WERI-Rb-1 (cell line): Measurements from ENCODE around the gene MEIKIN.

Experiments used
- DNase-seq: peaks from one replicate; pipeline ENCODE4 v3.0.0-alpha.2; 2020
- H3K27ac ChIP-seq: fragments of 250-450 bp; sonication (Bioruptor Pico); 2 replicates; pipeline ENCODE4 v1.5.1; 2020; ENCODE audit warnings: mild to moderate bottlenecking, moderate library complexity
- H3K27me3 ChIP-seq: fragments of 250-450 bp; sonication (Bioruptor Pico); 2 replicates; pipeline ENCODE4 v1.5.1; 2021; ENCODE audit warnings: mild to moderate bottlenecking, low read depth, moderate library complexity; ENCODE audit not compliant: insufficient read depth, severe bottlenecking
- H3K36me3 ChIP-seq: fragments of 250-450 bp; sonication (Bioruptor Pico); 2 replicates; pipeline ENCODE4 v1.5.1; 2020; ENCODE audit warnings: mild to moderate bottlenecking, moderate library complexity
- H3K4me3 ChIP-seq: 2 replicates; pipeline ENCODE4 v1.5.1; 2011; ENCODE audit warnings: low read depth, mild to moderate bottlenecking, control low read depth, low read length
- H3K9me3 ChIP-seq: fragments of 250-450 bp; sonication (Bioruptor Pico); 2 replicates; pipeline ENCODE4 v1.5.1; 2021; ENCODE audit warnings: mild to moderate bottlenecking, moderate library complexity; ENCODE audit not compliant: severe bottlenecking
- TF ChIP-seq, protein P1 (sequence below): IDR thresholded peaks from 2 replicates; pipeline ENCODE4 v1.5.1; 2011; ENCODE audit warnings: low read depth, mild to moderate bottlenecking, control low read depth, inconsistent platforms, low read length

Gene MEIKIN

DNA sequence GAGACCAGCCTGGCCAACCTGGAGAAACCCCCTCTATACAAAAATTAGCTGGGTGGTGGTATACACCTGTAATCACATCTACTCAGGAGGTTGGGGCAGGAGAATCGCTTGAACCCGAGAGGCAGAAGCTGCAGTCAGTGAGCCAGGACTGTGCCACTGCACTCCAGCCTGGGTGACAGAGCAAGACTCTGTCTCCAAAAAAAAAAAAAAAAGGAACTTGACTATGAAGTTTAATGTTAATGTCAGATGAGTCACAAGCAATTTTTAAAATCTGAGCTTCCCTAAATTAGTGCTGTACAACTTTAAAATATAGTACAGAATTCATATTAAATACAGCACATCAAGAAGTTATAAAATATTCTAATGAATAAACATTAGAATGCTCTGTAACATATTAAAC is 1.5 kb downstream of the MEIKIN start:
- Histone ChIP-seq H3K36me3 (no peaks in the 10 kb centered on the region), H3K27me3 (no peaks in the 10 kb centered on the region), H3K27ac (no peak overlapping the region), H3K4me3 (no peak overlapping the region), H3K9me3 (no peaks in the 10 kb centered on the region)
- TF ChIP-seq, protein P1, sequence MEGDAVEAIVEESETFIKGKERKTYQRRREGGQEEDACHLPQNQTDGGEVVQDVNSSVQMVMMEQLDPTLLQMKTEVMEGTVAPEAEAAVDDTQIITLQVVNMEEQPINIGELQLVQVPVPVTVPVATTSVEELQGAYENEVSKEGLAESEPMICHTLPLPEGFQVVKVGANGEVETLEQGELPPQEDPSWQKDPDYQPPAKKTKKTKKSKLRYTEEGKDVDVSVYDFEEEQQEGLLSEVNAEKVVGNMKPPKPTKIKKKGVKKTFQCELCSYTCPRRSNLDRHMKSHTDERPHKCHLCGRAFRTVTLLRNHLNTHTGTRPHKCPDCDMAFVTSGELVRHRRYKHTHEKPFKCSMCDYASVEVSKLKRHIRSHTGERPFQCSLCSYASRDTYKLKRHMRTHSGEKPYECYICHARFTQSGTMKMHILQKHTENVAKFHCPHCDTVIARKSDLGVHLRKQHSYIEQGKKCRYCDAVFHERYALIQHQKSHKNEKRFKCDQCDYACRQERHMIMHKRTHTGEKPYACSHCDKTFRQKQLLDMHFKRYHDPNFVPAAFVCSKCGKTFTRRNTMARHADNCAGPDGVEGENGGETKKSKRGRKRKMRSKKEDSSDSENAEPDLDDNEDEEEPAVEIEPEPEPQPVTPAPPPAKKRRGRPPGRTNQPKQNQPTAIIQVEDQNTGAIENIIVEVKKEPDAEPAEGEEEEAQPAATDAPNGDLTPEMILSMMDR, result no peak
- DNase-seq, result no peak

DNA sequence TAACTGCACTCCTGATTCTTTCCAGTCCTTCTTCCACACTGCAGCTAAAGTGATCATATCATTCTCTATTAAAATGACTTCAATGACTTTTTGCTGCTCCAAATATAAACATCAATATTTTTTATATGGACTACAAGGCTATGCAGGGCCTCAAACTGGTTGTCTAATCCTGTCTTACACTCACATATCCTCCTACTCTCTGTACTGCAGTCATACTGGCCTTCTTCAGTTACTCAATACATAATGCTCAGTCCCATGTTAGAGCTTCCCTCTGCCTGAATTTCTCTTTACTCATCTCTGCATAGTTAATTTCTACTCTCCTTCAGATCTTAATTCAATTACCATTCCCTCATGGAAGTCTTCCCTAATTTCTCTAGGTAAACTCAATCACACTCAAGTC is 3.4 kb downstream of the MEIKIN start:
- DNase-seq, result no peak
- no peaks in the 10 kb centered on the region for H3K9me3 ChIP-seq
- no peak overlapping the region for H3K27ac ChIP-seq
- TF ChIP-seq, protein P1, result no peak
- no peaks in the 10 kb centered on the region for H3K27me3 ChIP-seq
- H3K36me3 ChIP-seq, result no peaks in the 10 kb centered on the region
- H3K4me3 ChIP-seq, result no peak overlapping the region

DNA sequence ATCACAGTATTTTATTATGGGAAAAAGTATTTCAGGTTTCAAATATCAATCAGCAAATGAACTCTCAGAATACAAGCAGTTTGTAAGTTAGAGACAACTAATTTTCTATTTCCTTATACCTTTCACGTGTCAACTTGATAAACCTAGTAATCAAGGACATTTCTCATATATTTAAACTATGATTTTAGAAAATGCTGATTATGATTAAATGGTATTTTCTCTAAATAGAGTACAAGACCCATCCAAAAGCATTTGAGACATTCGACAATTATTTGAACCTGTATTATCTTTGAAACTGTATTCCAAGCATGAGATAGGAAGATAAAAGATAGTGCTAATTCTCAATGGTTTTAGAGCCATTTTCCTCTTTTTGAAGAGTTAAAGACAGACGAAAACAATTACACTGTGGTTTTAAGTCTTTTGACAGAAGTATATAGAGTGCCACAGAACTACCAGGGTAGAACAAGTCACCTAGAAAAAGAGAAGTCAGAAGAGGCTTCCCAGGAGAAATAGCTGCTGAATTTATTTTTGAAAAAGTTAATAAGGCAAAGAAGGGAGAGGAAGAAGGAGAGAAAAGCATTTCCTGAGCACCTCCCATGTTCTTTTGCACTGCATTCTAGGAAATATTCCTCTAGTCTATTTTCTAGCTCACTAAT is 5.6 kb downstream of the MEIKIN start:
- no peak for DNase-seq
- H3K4me3 ChIP-seq, result no peak overlapping the region
- H3K9me3 ChIP-seq, result no peaks in the 10 kb centered on the region
- TF ChIP-seq, protein P1, result no peak
- H3K36me3 ChIP-seq, result no peaks in the 10 kb centered on the region
- H3K27me3 ChIP-seq, result no peaks in the 10 kb centered on the region
- H3K27ac ChIP-seq, result no peak overlapping the region

DNA sequence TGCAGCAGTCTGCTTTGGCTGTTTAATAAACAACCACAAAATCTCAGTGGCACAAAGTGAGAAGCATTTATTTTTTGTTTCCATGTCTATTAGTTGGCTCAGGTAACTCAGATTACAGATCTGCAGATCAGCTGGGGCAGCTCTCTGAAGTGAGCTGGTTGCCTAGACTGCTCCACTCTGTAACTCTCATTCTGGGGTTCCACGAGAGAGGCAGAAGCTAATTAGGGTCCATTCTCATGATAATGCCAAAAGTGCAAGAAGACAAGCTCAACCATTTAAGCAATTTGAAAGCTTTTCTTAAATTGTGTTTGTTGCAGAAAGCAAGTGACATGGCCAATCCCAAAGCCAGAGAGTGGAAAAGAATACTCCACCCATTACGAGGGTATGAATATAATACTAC is 13.2 kb downstream of the MEIKIN start:
- Histone ChIP-seq H3K4me3 (no peak overlapping the region), H3K9me3 (peaks cover 3% of the 10 kb centered on the region), H3K36me3 (no peaks in the 10 kb centered on the region), H3K27ac (no peak overlapping the region), H3K27me3 (no peaks in the 10 kb centered on the region)
- TF ChIP-seq, protein P1, result no peak
- DNase-seq, result no peak

DNA sequence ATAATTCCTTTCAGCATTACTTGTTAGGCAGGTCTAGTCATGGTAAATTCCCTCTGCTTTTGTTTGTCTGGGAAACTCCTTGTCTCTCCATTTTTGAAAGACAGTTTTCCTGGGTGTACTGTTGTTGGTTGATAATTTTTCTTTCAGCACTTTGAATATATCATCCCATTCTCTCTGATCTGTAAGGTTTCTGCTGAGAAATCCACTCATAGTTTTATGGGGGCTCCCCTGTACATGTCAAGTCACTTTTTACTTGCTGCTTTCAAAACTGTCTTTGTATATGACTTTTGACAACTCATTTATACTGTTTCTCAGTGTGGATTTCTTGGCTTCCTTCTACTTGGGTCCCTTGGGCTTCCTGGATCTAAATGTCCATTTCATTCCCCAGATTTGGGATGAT is 16.5 kb downstream of the MEIKIN start:
- TF ChIP-seq, protein P1, result no peak
- Histone ChIP-seq H3K27me3 (no peaks in the 10 kb centered on the region), H3K36me3 (no peaks in the 10 kb centered on the region), H3K4me3 (no peak overlapping the region), H3K9me3 (peaks cover 3% of the 10 kb centered on the region), H3K27ac (no peak overlapping the region)
- DNase-seq, result no peak

DNA sequence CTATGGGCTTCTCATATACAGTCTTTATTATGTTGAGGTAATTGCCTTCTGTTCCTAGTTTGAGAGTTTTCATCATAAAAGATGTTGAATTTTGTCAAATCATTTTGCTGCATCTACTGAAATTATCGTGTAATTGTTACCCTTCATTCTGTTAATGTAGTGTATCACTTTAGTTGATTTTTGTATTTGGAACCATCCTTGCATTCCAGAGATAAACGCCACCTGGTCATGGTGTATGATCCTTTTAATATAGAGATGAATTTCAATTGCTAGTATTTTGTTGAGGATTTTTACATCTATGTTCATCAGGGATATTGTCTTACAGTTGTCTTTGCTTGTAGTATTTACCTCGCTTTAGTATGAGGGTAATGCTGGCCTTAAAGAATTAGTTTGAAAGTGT is 19.3 kb downstream of the MEIKIN start:
- H3K27me3 ChIP-seq, result no peaks in the 10 kb centered on the region
- no peak overlapping the region for H3K27ac ChIP-seq
- peaks cover 3% of the 10 kb centered on the region for H3K9me3 ChIP-seq
- DNase-seq, result no peak
- H3K4me3 ChIP-seq, result no peak overlapping the region
- TF ChIP-seq, protein P1, result no peak
- H3K36me3 ChIP-seq, result no peaks in the 10 kb centered on the region
